Right ventricle myocardium superior (tissue), 1 donor: ENCODE data around the gene AMFR. TPM values are rescaled to one million over a fixed set of nuclear protein-coding genes. Genes with fewer than 3 reads are reported as not detected.
A peak's percentile ranks its signal among the peaks of the same experiment; 100 is the strongest.

ENCODE experiments used
- ATAC-seq: fragments of 200-7000 bp; cut with Tn5 transposase; one replicate; pipeline ENCODE4 v1.9.1; 2020; ENCODE audit warnings: mild to moderate bottlenecking; ENCODE audit not compliant: poor library complexity
- DNase-seq: peaks from one replicate; pipeline ENCODE4 v3.0.0-alpha.2; 2020
- intact Hi-C: fragments of 100-400 bp; cut with DNase I; formaldehyde crosslinking; loops from one replicate; pipeline ENCODE4 v1.11.2; 2022
- total RNA-seq: library from RNA; stranded (reverse); fragmentation: NEBNext Ultra II Directional; extraction: Animal tissue kit (Norgen Biotek cat#: 25700); gene quantifications from one replicate; pipeline ENCODE4 v1.2.1, GENCODE V29; 2021
- donor health status: DM: no; HTN: yes; CAD: no; lungs with severe emphysema.

The AMFR gene
- total RNA-seq, 1 donor from 2014 or later = 63.0 TPM

DNA sequence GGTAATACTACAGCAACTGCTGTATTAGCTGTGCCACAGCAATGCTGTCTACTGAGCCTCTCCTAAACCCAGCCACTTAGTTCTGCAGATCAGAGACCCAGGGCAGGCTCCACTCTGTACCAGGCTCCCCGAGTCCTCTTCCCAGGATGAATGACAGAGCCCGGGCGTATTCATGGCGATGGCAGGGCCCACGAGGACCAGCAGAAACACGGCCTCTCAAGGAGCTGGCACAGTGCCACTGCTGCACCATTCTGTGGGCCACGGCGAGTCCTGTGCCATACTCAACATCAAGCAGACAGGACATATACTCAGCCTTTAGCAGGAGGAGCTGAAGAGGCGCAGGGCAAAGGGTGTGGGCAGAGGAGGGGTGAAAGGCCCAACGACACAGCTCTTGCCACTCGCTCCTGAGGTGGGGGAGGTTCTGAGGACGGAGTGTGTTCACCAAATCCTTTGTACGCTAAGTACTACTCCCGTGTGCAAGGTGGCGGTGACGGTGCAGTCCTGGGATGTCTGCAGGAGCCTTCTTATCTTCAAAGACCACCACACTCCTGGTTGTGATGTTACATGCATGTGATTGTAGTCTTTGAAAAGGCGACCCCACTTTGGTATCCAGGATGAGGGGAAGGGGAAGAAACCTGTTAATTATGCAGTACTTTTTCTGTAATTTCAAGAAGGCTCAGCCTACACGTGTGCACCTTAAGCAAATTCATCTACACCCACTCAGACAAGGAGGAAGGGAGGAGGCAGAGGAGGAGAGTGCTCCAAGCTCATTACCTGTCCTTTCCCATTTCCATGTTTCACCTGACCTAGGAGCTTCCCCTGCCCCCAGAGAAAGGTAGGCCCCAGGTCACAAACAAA lies 98.0 kb downstream of the AMFR start:
- ATAC-seq = no peak
- no peak for DNase-seq
- intact Hi-C loops = no loop called here

- ATAC-seq = no peak
These were observed 99.4 kb downstream of the AMFR start for GRCh38 chr16:56325956-56326355.

GRCh38 chr16:56324406-56324805 lies 100.9 kb downstream of the AMFR start:
- no peak for ATAC-seq
- intact Hi-C loops = no loop called here
- DNase-seq = peak; percentile 20

More at GRCh38 chr16:56325956-56326355, 99.4 kb downstream of the AMFR start:
- intact Hi-C loops = no loop called here
- DNase-seq = no peak

DNA sequence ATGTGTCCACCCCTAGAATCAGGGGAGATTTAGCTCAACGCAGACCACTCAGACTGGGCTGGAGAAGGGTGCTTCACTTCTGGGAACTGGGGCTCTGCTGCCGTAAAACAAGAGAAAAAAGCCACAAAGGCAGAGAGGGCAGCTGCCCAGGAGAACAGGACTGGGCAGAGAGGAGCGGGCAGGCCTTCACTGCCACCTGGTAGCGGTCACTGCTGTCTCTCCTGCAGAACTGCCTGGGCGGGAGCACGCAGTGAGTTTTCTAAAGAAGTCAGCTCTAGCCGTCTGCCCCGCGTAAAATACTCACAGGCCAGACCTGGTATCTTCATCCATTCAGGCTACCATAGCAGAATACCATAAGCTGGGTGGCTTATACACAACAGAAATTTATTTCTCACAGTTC lies 103.8 kb downstream of the AMFR start:
- no peak for ATAC-seq
- no peak for DNase-seq
- intact Hi-C loops = no loop called here

DNA sequence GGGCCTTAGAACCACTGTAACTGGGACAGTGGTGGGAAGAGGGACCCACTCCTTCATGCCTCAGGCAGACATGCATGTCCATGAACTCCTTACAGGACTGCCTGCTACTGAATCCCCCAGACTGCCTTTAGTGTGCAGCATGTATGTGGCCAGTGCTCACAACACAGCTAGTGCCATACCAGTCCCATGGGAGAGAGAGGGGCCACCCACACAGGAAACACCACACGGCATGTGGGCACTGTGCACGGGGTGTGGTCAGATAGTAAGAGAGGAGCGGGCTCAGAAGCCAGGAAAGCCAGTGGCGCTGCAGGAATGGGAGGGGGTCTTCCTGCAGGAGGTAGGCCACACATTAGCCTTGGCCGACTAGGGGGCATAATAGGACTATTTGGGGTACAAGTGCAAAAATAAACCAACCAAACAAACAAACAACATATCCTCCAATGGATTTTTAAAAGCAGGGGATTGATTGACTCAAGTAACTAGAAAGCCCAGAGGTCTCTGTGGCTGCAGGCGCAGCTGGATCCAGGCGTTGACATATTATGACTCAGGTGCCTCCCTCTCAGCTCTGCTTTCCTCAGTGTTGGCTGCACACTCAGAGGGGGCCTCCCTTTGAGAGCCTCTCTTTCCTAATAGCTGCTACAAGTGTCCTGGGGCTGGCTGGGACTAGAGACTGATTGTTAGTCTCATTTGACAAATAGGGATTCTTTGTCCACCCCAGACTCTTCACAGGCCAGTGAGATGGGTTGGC lies 104.4 kb downstream of the AMFR start:
- intact Hi-C loops = no loop called here
- ATAC-seq (no peak), DNase-seq (no peak)

GRCh38 chr16:56320056-56320455 lies 105.3 kb downstream of the AMFR start:
- intact Hi-C loops = no loop called here
- ATAC-seq (no peak), DNase-seq (no peak)

DNA sequence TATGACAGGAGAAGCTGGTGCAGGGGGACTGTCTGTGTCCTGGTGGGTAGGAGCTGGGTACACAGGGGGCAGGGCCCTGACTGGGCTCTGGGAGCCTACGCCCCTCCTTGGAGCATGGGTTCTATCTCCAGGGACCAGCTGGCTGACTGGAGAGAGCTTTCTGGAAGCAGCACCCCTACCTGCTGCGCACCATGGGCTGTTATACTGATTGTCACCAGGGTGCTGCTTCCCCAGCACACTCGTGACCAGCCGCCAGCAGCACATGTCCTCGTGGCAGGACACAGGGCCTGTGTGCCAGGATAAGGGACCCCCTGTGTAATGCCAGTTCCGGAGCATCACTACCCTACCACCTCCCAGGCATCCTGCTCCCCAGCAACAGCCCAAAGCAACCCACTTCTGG lies 106.0 kb downstream of the AMFR start:
- intact Hi-C loops = loop anchor here (5.0 to 10.0 kb wide), 3 partner anchors 115 to 377 kb away; no protein-coding TSS in a partner anchor
- ATAC-seq (no peak), DNase-seq (no peak)

GRCh38 chr16:56318827-56319140 lies 106.6 kb downstream of the AMFR start:
- ATAC-seq = no peak
- intact Hi-C loops = loop anchor here (5.0 to 10.0 kb wide), 3 partner anchors 114 to 376 kb away; no protein-coding TSS in a partner anchor
- DNase-seq = no peak

- intact Hi-C loops = loop anchor here (5.0 to 10.0 kb wide), 3 partner anchors 113 to 376 kb away; no protein-coding TSS in a partner anchor
- DNase-seq (peak; percentile 89), ATAC-seq (peak; percentile 99)
These were observed 107.1 kb downstream of the AMFR start for GRCh38 chr16:56317998-56318826.

GRCh38 chr16:56316545-56316944 lies 108.8 kb downstream of the AMFR start:
- intact Hi-C loops = loop anchor here (5.0 to 10.0 kb wide), 3 partner anchors 112 to 374 kb away; no protein-coding TSS in a partner anchor
- DNase-seq (no peak), ATAC-seq (no peak)

DNA sequence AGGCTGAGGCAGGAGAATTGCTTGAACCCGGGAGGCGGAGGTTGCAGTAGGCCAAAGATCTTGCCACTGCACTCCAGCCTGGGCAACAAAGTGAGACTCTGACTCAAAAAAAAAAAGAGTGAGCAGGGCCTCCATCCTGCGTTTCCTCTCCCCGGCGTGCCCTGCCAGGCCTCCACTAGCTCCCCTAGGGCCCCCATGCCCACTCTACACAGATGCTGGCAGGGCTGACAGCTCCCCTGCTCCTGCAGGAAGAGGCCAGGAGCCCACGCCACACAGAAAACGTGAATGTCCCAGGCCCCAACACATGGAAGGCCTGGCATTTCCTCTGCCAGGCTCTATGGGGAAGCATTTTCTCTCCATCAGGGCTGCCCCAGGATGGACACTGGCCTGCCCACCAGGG lies 109.4 kb downstream of the AMFR start:
- no peak for DNase-seq
- no peak for ATAC-seq
- intact Hi-C loops = loop anchor here (5.0 to 10.0 kb wide), 3 partner anchors 111 to 374 kb away; no protein-coding TSS in a partner anchor

DNA sequence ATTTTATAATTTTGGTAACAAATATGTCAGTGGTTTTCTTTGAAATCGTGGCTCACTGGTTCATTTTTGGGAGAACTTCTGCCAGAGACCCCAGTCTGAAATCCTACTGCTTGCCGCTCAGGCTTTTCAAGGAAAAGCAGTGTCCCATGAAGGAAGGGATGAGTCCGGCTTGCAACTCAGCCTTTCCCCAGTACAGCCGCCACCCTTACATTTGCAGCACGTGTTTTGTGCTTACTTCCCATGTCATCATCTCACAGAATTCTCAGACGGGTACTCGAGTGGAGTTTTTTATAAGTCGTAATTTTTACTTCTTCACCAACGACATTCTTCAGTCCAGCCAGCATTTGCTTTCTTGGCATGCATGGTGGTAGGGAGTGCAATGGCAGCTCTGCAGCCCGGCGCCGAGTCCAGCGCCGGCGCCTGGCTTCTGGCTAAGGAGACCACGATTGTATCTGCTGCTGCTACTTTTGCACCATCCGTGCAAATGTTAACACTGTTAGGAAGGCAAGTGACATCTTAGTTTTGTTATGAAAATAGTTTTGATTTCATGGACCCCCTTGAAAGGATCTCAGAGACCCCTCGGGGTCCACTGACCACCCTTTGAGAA lies 111.0 kb downstream of the AMFR start:
- intact Hi-C loops = loop anchor here (10.0 kb wide), 1 partner anchor 110 kb away; no protein-coding TSS in a partner anchor
- ATAC-seq = no peak

GRCh38 chr16:56312556-56312955 lies 112.8 kb downstream of the AMFR start:
- intact Hi-C loops = loop anchor here (10.0 kb wide), 1 partner anchor 108 kb away; no protein-coding TSS in a partner anchor
- ATAC-seq (no peak), DNase-seq (no peak)

More for the DNA sequence above, 111.0 kb downstream of the AMFR start:
- no peak for DNase-seq

DNA sequence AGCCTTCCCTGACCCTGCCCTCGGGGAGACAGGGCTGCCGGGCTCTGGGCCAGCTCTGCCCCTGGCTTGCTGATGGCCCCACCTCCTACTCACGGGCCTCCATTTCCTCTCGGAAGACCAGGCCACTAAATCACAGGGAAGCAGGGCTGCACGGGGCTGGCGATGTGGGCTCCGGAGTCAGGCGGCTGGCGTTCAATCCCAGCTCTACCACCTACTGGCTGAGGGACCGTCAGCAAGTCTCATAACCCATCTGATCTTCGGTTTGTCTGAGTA lies 113.4 kb downstream of the AMFR start:
- ATAC-seq (no peak), DNase-seq (no peak)
- intact Hi-C loops = loop anchor here (10.0 kb wide), 1 partner anchor 107 kb away; no protein-coding TSS in a partner anchor

Other genes with a start within 250 kb of the AMFR start
- gene GNAO1, start 234.1 kb downstream of the AMFR start, total RNA-seq = 25.9 TPM
- 56.2 TPM for gene NUDT21, start 25.8 kb upstream of the AMFR start, total RNA-seq
- gene OGFOD1, start 26.0 kb upstream of the AMFR start, total RNA-seq = 25.7 TPM
- gene BBS2, start 94.5 kb upstream of the AMFR start, total RNA-seq = 39.0 TPM
- gene MT4, start 139.5 kb upstream of the AMFR start, total RNA-seq = not detected
- 3.5 TPM for gene MT3, start 164.0 kb upstream of the AMFR start, total RNA-seq
- gene MT2A, start 183.0 kb upstream of the AMFR start, total RNA-seq = 87.9 TPM
- 109 TPM for gene MT1E, start 200.2 kb upstream of the AMFR start, total RNA-seq
- gene MT1M, start 207.1 kb upstream of the AMFR start, total RNA-seq = 5.4 TPM
- gene MT1A, start 213.1 kb upstream of the AMFR start, total RNA-seq = 2.3 TPM
- not detected for gene MT1B, start 226.3 kb upstream of the AMFR start, total RNA-seq
- 2.1 TPM for gene MT1F, start 232.4 kb upstream of the AMFR start, total RNA-seq
- 1.3 TPM for gene MT1G, start 242.5 kb upstream of the AMFR start, total RNA-seq
- not detected for gene MT1H, start 244.3 kb upstream of the AMFR start, total RNA-seq